Spleen (tissue), 11 donors: ENCODE measurements around the gene GRAMD2B. TPM values are rescaled to one million over a fixed set of nuclear protein-coding genes. Genes with fewer than 3 reads are reported as not detected.

Source experiments
- DNase-seq: peaks from one replicate; pipeline ENCODE4 v3.0.0-alpha.2; 2020
- H3K27ac ChIP-seq, 8 donors: fragments of 200-600 bp; sonication (generic) in 7 of 8; 1 replicate in 4 of 8; 2 replicates in 4 of 8; pipeline versions ENCODE4 v1.5.0 to v1.8.0; 2016 to 2021; ENCODE audit warnings: inconsistent platforms in 4 of 8, mild to moderate bottlenecking in 4 of 8, moderate library complexity in 1 of 8
- H3K27me3 ChIP-seq, 7 donors: fragments of 200-600 bp; sonication (generic) in 6 of 7; replicated peaks in 1 of 7; 1 replicate in 4 of 7; 2 replicates in 3 of 7; pipeline versions ENCODE4 v1.5.0 to v1.8.0; 2016 to 2021; ENCODE audit warnings: inconsistent platforms in 3 of 7, mild to moderate bottlenecking in 1 of 7
- H3K36me3 ChIP-seq, 6 donors: fragments of 200-600 bp; sonication (generic) in 5 of 6; 1 replicate in 4 of 6; 2 replicates in 2 of 6; pipeline versions ENCODE4 v1.5.0 to v1.8.0; 2016 to 2021; ENCODE audit warnings: inconsistent platforms in 2 of 6
- H3K4me1 ChIP-seq, 6 donors: fragments of 200-600 bp; sonication (generic) in 5 of 6; 1 replicate in 3 of 6; 2 replicates in 3 of 6; pipeline versions ENCODE4 v1.5.0 to v1.8.0; 2016 to 2021; ENCODE audit warnings: inconsistent platforms in 3 of 6
- H3K4me3 ChIP-seq, 8 donors: fragments of 200-600 bp; sonication (generic) in 7 of 8; 1 replicate in 4 of 8; 2 replicates in 4 of 8; pipeline versions ENCODE4 v1.5.0 to v1.8.0; 2016 to 2021; ENCODE audit warnings: inconsistent platforms in 4 of 8, mild to moderate bottlenecking in 4 of 8, moderate library complexity in 2 of 8
- H3K9me3 ChIP-seq, 8 donors: fragments of 200-600 bp; sonication (generic) in 7 of 8; 1 replicate in 4 of 8; 2 replicates in 4 of 8; pipeline versions ENCODE4 v1.5.0 to v1.8.0; 2016 to 2021; ENCODE audit warnings: inconsistent platforms in 4 of 8
- CTCF ChIP-seq, 11 experiments: fragments of 200-600 bp in 7 of 11; fragments of 450-650 bp in 4 of 11; sonication (generic) in 4 of 11; IDR thresholded peaks in 8 of 11; conservative IDR thresholded peaks in 3 of 11; 1 replicate in 7 of 11; 2 replicates in 4 of 11; pipeline versions ENCODE4 v1.4.0 to v1.8.0; 2016 to 2021; ENCODE audit warnings: antibody characterized with exemption in 11 of 11, inconsistent platforms in 4 of 11, mild to moderate bottlenecking in 1 of 11
- POLR2A ChIP-seq, 3 donors: fragments of 450-650 bp; IDR thresholded peaks; one replicate each; pipeline ENCODE4 v1.5.1; 2017; ENCODE audit warnings: antibody characterized with exemption in 3 of 3, mild to moderate bottlenecking in 1 of 3
- POLR2AphosphoS5 ChIP-seq, 3 donors: sonication (generic); formaldehyde crosslinking; IDR thresholded peaks; one replicate each; pipeline ENCODE4 v1.5.1; 2017; ENCODE audit warnings: antibody characterized with exemption in 3 of 3
- WGBS, 5 donors: extraction: QIAGEN DNeasy Blood & Tissue Kit in 3 of 5; methylation state at CpG; one replicate each; pipeline versions ENCODE4 v1.1.5 to v1.1.7; 2013 to 2018; 5-methylcytosine and 5-hydroxymethylcytosine counted together
- intact Hi-C: fragments of 100-400 bp; cut with DNase I; formaldehyde crosslinking; loops from one replicate; pipeline ENCODE4 v1.15.0; 2023; ENCODE audit warnings: low total_unique reads
- polyA plus RNA-seq, 3 donors: library from polyadenylated mRNA; stranded (reverse); fragments of 200-250 nt; gene quantifications; one replicate each; pipeline ENCODE4 v1.2.1, GENCODE V29; 2013
- total RNA-seq, 7 donors: library from RNA; depleted of rRNA in 3 of 7; stranded (reverse); fragments of >200 nt in 3 of 7; fragmentation: NEBNext Ultra II Directional in 4 of 7; extraction: Animal tissue kit (Norgen Biotek cat#: 25700) in 4 of 7; gene quantifications; one replicate each; pipeline versions ENCODE4 v1.1.0 to v1.2.1, GENCODE V29; 2016 to 2021
- donor health status: healthy with polysubstance abuse.
- donor health status: DM: no; HTN: no; CAD: no; lungs with moderate emphysema.
- donor health status: DM: no; HTN: no; CAD: no.
- donor health status: Bipolar disorder and iron deficiency.
- donor health status: healthy.
- donor health status: DM: no; HTN: no; CAD: no.
- donor health status: DM: yes; HTN: yes; CAD: no.

GRAMD2B gene
- total and polyA plus RNA-seq, 10 donors: 3.0 to 28.7 (median 10.9) TPM

GRCh38 chr5:126383246-126383645, 40.0 kb upstream of the GRAMD2B start:
- Histone ChIP-seq H3K4me3 (no peak overlapping the region), H3K36me3 (no peaks in the 10 kb centered on the region), H3K27me3 (no peaks in the 10 kb centered on the region), H3K4me1 (no peaks in the 10 kb centered on the region), H3K27ac (no peak overlapping the region), H3K9me3 (peaks cover 0 to 13% (median 10%) of the 10 kb centered on the region in 8 donors)
- no peak for DNase-seq
- no peak for TF ChIP-seq POLR2A (IDR thresholded peaks at IDR 0.05)
- TF ChIP-seq POLR2AphosphoS5 (IDR thresholded peaks at IDR 0.05): no peak
- TF ChIP-seq CTCF (IDR thresholded peaks at IDR 0.05 in 8 of 11, conservative IDR thresholded peaks at IDR 0.05 in 3 of 11): no peak
- intact Hi-C loops: no loop called here

- intact Hi-C loops: no loop called here
- Histone ChIP-seq H3K4me3 (no peak overlapping the region), H3K9me3 (peaks cover 0 to 13% (median 10%) of the 10 kb centered on the region in 8 donors), H3K27me3 (no peaks in the 10 kb centered on the region), H3K27ac (no peak overlapping the region), H3K36me3 (no peaks in the 10 kb centered on the region), H3K4me1 (no peaks in the 10 kb centered on the region)
- TF ChIP-seq CTCF (IDR thresholded peaks at IDR 0.05 in 8 of 11, conservative IDR thresholded peaks at IDR 0.05 in 3 of 11) (no peak), POLR2AphosphoS5 (IDR thresholded peaks at IDR 0.05) (no peak), POLR2A (IDR thresholded peaks at IDR 0.05) (no peak)
- no peak for DNase-seq
- WGBS, 5 donors: 75 to 92% (median 83%) methylated on average over 3 of the region's 3 CpGs
These were observed 39.4 kb upstream of the GRAMD2B start for GRCh38 chr5:126383776-126384175.

GRCh38 chr5:126384985-126385384, 38.2 kb upstream of the GRAMD2B start:
- Histone ChIP-seq H3K9me3 (peaks cover 0 to 13% (median 10%) of the 10 kb centered on the region in 8 donors), H3K36me3 (no peaks in the 10 kb centered on the region)

More at GRCh38 chr5:126384985-126385384, 38.2 kb upstream of the GRAMD2B start:
- Histone ChIP-seq H3K4me1 (no peaks in the 10 kb centered on the region), H3K4me3 (no peak overlapping the region), H3K27ac (no peak overlapping the region), H3K27me3 (no peaks in the 10 kb centered on the region)
- intact Hi-C loops: no loop called here
- no peak for DNase-seq
- 87 to 99% (median 93%) methylated on average over 3 of the region's 3 CpGs for WGBS, 5 donors
- TF ChIP-seq POLR2AphosphoS5 (IDR thresholded peaks at IDR 0.05): no peak
- no peak for TF ChIP-seq CTCF (IDR thresholded peaks at IDR 0.05 in 8 of 11, conservative IDR thresholded peaks at IDR 0.05 in 3 of 11)
- TF ChIP-seq POLR2A (IDR thresholded peaks at IDR 0.05): no peak
